Heart left ventricle (tissue), 16 donors: ENCODE results near the gene STRN4. TPM values are rescaled to one million over a fixed set of nuclear protein-coding genes. Genes with fewer than 3 reads are reported as not detected.
A peak's percentile ranks its signal among the peaks of the same experiment; 100 is the strongest.
"Not testable (repeated sequence)": the region's sequence is repeated elsewhere in the genome, so short reads cannot be mapped to it uniquely, and the experiment has no call there.

Experiments used
- ATAC-seq, 4 donors: fragments of 200-7000 bp; cut with Tn5 transposase; one replicate each; pipeline ENCODE4 v1.9.1; 2020 to 2022; ENCODE audit warnings: moderate library complexity in 4 of 4, mild to moderate bottlenecking in 3 of 4, moderate number of reproducible peaks in 1 of 4
- DNase-seq, 5 donors: peaks; one replicate each; pipeline ENCODE4 v3.0.0-alpha.2; 2020
- H3K27ac ChIP-seq, 12 donors: fragments of 200-600 bp; sonication (generic) in 4 of 12; one replicate each; pipeline versions ENCODE4 v1.5.0 to v1.8.0; 2016 to 2022; ENCODE audit warnings: mild to moderate bottlenecking in 2 of 12
- H3K27me3 ChIP-seq, 9 donors: fragments of 200-600 bp; sonication (generic) in 2 of 9; one replicate each; pipeline versions ENCODE4 v1.5.1 to v1.8.0; 2016 to 2022; ENCODE audit warnings: mild to moderate bottlenecking in 3 of 9
- H3K36me3 ChIP-seq, 9 donors: fragments of 200-600 bp; sonication (generic) in 2 of 9; one replicate each; pipeline versions ENCODE4 v1.5.0 to v1.8.0; 2018 to 2022; ENCODE audit warnings: mild to moderate bottlenecking in 2 of 9
- H3K4me1 ChIP-seq, 12 donors: fragments of 200-600 bp; sonication (generic) in 4 of 12; one replicate each; pipeline versions ENCODE4 v1.5.0 to v1.8.0; 2016 to 2022; ENCODE audit warnings: mild to moderate bottlenecking in 3 of 12
- H3K4me3 ChIP-seq, 12 donors: fragments of 200-600 bp; sonication (generic) in 4 of 12; one replicate each; pipeline versions ENCODE4 v1.5.0 to v1.8.0; 2017 to 2022; ENCODE audit warnings: mild to moderate bottlenecking in 9 of 12, moderate library complexity in 4 of 12
- H3K9me3 ChIP-seq, 12 donors: fragments of 200-600 bp; sonication (generic) in 4 of 12; one replicate each; pipeline versions ENCODE4 v1.5.0 to v1.8.0; 2016 to 2022; ENCODE audit warnings: mild to moderate bottlenecking in 1 of 12
- POLR2A ChIP-seq, 2 donors: fragments of 450-650 bp; IDR thresholded peaks; one replicate each; pipeline ENCODE4 v1.6.1; 2017; ENCODE audit warnings: antibody characterized with exemption in 2 of 2, mild to moderate bottlenecking in 2 of 2, moderate library complexity in 2 of 2
- WGBS, 4 donors: extraction: QIAGEN DNeasy Blood & Tissue Kit in 2 of 4; methylation state at CpG; one replicate each; pipeline versions ENCODE4 v1.1.5 to v1.1.7; 2013 to 2018; 5-methylcytosine and 5-hydroxymethylcytosine counted together
- intact Hi-C, 10 donors: fragments of 100-400 bp; cut with DNase I; formaldehyde crosslinking; loops; one replicate each; pipeline versions ENCODE4 v1.11.1 to v1.14.2; 2022
- polyA plus RNA-seq, 2 donors: library from polyadenylated mRNA; stranded (reverse); fragments of 200-250 nt; gene quantifications; one replicate each; pipeline ENCODE4 v1.2.3, GENCODE V29; 2013
- total RNA-seq, 9 donors: library from RNA; depleted of rRNA in 2 of 9; stranded (reverse); fragments of >200 nt in 2 of 9; fragmentation: NEBNext Ultra II Directional in 3 of 9; extraction: Animal tissue kit (Norgen Biotek cat#: 25700) in 3 of 9; gene quantifications; one replicate each; pipeline versions ENCODE4 v1.1.0 to v1.2.4, GENCODE V29; 2016 to 2023
- TF ChIP-seq, protein P1 (sequence below), 12 donors: fragments of 200-600 bp; sonication (generic) in 4 of 12; IDR thresholded peaks; one replicate each; pipeline versions ENCODE4 v1.5.0 to v1.8.0; 2018 to 2022; ENCODE audit warnings: antibody characterized with exemption in 12 of 12, mild to moderate bottlenecking in 5 of 12
- donor health status: ischemic (EF 13 %, LVEDD 7.1; RV severe dilation, severe dysfunction).
- donor health status: healthy with polysubstance abuse.
- donor health status: DM: no; HTN: yes; CAD: no.
- donor health status: DM: no; HTN: no; CAD: no.
- donor health status: ischemic (EF 25% LVEDD 6.9; RV normal size, moderate dysfunction).
- donor health status: ischemic (EF 25% LVEDD 5.7; RV mildly dilated, moderate dysfunction).
- donor health status: healthy.
- donor health status: DM: yes; HTN: yes; CAD: no.
- donor health status: ischemic (EF 35%, LVEDD 5.7; RV mildly dilated, moderate dysfunction).
- donor health status: nonischemic (EF 11% LVEDD 7.7; RV severe dilation, severe dysfunction).
- donor health status: DM: yes; HTN: yes; CAD: no.
- donor health status: PGD.
- donor health status: ischemic (EF 29% LVEDD 5.4; RV normal size, mild dysfunction).
- donor health status: nonischemic (EF 23%, LVEDD 6.1; RV moderate dilation, normal function).

The STRN4 gene
- total and polyA plus RNA-seq, 11 donors = 41.0 to 93.6 (median 53.7) TPM

DNA sequence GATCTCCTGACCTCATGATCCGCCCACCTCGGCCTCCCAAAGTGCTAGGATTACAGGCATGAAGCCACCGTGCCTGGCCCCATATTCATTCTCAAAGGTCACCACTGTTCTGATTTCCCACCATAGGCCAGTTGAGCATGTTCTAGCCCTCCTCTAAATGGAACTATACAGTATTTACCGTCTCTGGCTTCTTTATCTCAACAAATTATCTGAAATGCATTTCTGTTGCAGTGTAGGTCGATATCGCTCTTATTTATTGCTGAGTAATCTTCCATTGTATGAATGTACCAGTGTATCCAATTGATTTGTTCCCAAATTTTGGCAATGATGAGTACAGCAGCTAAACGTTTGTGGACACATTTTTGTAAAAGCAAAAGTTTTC lies 26.8 kb upstream of the STRN4 start:
- no peak for TF ChIP-seq POLR2A (IDR thresholded peaks at IDR 0.05)
- TF ChIP-seq, protein P1, sequence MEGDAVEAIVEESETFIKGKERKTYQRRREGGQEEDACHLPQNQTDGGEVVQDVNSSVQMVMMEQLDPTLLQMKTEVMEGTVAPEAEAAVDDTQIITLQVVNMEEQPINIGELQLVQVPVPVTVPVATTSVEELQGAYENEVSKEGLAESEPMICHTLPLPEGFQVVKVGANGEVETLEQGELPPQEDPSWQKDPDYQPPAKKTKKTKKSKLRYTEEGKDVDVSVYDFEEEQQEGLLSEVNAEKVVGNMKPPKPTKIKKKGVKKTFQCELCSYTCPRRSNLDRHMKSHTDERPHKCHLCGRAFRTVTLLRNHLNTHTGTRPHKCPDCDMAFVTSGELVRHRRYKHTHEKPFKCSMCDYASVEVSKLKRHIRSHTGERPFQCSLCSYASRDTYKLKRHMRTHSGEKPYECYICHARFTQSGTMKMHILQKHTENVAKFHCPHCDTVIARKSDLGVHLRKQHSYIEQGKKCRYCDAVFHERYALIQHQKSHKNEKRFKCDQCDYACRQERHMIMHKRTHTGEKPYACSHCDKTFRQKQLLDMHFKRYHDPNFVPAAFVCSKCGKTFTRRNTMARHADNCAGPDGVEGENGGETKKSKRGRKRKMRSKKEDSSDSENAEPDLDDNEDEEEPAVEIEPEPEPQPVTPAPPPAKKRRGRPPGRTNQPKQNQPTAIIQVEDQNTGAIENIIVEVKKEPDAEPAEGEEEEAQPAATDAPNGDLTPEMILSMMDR (IDR thresholded peaks at IDR 0.05) = no peak
- intact Hi-C loops = loop anchor here in 1 of 10 donors (5.0 kb wide), 1 partner anchor 59 kb away; no protein-coding TSS in a partner anchor
- Histone ChIP-seq H3K27me3 (no peaks in the 10 kb centered on the region), H3K9me3 (no peaks in the 10 kb centered on the region), H3K27ac (no peak overlapping the region), H3K36me3 (peaks cover 0 to 33% (median 22%) of the 10 kb centered on the region in 9 donors), H3K4me3 (no peak overlapping the region), H3K4me1 (peaks cover 0 to 12% (median 0%) of the 10 kb centered on the region in 12 donors)
- DNase-seq (no peak), ATAC-seq (no peak)
- 78 to 86% (median 81%) methylated on average over 7 of the region's 7 CpGs for WGBS, 4 donors

DNA sequence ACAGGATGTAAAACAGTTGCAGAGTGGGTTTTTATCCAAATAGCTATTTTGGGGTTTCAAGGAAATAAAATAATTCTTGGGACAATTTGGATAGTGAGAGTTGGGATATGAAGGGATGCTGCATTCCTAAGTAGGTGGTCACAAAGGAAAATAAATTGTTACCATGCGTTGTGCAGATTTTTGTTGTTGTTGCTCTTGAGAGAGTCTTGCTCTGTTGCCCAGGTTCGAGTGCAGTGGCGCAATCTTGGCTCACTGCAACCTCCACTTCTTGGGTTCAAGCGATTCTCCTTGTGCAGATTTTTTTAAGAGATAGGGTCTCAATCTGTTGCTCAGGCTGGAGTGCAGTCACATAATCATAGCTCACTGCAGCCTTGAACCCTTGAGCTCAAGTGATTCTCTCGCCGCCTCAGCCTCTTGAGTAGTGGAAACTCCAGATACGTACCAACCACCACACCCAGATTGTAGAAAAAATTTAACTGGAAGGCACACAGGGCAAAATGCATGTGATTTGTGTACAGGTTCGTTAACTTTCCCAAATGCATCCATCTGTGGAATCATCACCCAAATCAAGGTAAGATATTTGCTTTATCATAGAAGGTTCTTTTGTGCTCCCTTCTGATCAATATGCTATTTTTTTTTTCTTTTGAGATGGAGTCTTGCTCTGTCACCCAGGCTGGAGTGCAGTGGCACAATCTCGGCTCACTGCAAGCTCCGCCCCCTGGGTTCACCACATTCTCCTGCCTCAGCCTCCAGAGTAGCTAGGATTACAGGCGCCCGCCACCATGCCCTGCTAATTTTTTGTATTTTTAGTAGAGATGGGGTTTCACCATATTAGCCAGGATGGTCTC lies 26.1 kb upstream of the STRN4 start:
- Histone ChIP-seq H3K27me3 (no peaks in the 10 kb centered on the region), H3K27ac (no peak overlapping the region), H3K4me1 (peaks cover 0 to 12% (median 0%) of the 10 kb centered on the region in 12 donors), H3K9me3 (no peaks in the 10 kb centered on the region), H3K36me3 (peaks cover 0 to 30% (median 20%) of the 10 kb centered on the region in 9 donors), H3K4me3 (no peak overlapping the region)
- 79 to 88% (median 84%) methylated on average over 11 to 12 of the region's 12 CpGs for WGBS, 4 donors
- DNase-seq (no peak), ATAC-seq (no peak)
- TF ChIP-seq, protein P1 (IDR thresholded peaks at IDR 0.05) = no peak
- TF ChIP-seq POLR2A (IDR thresholded peaks at IDR 0.05) = no peak
- intact Hi-C loops = loop anchor here in 1 of 10 donors (5.0 kb wide), 1 partner anchor 60 kb away; no protein-coding TSS in a partner anchor

DNA sequence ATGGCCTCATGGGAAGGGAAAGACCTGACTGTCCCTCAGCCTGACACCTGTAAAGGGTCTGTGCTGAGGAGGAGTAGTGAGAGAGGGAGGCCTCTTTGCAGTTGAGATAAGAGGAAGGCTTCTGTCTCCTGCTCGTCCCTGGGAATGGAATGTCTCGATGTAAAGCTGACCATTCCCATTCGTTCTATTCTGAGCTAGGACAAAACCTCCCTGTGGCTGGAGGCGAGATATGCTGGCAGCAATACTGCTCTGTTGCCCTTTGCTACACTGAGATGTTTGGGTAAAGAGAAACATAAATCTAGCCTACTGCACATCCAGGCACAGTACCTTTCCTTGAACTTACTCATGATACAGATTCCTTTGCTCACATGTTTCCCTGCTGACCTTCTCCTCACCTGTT lies 22.5 kb upstream of the STRN4 start:
- 35 to 45% (median 36%) methylated on average over 4 of the region's 4 CpGs for WGBS, 4 donors
- not testable (repeated sequence) for H3K36me3 ChIP-seq, H3K9me3 ChIP-seq, H3K4me3 ChIP-seq, H3K27me3 ChIP-seq, DNase-seq, ATAC-seq
- intact Hi-C loops = loop anchor here in 2 of 10 donors (10.0 kb wide), 1 partner anchor 226 kb away; no protein-coding TSS in a partner anchor
- H3K27ac ChIP-seq = peak overlapping the region in 11 of 12 donors; percentile 14 to 74 (median 64)
- peaks cover 0 to 20% (median 0%) of the 10 kb centered on the region in 12 donors for H3K4me1 ChIP-seq

DNA sequence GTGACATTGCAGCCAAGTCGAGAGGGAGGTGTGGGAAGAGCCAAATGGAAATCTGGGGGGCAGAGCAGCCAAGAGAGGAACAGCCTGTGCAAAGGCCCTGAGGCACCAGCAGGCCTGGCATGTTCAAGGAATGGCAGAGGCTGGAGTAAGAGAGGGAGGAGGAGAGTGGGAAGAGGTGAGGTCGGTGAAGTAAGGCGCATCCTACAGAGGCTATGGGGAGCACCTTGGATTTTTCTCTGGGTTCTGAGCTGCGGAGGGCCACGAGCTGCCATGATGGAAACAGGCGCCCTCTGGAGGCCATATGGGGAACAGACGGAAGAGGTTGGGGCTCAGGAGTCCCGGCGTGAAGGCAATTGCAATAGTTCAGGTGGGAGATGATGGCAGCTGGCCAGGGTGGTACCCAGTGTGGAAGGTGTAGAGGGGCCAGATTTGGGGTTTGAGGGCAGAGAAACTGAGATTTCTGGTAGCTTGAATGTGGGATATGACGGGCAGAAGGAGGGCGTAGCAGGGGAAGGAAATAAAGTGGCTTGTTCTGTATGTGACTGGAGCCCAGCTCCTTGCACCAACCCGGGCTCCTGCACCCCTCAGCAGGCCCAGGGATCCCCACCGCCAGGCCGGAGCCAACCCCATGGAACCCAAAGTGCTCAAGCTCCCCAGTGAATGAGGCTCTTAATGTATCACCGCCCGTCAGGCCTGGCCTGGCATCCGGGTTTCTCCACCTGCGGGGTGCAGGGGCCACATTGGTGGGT lies 20.5 kb upstream of the STRN4 start:
- Histone ChIP-seq H3K9me3 (no peaks in the 10 kb centered on the region), H3K27ac (no peak overlapping the region), H3K4me1 (peaks cover 0 to 20% (median 0%) of the 10 kb centered on the region in 12 donors), H3K4me3 (no peak overlapping the region), H3K36me3 (no peaks in the 10 kb centered on the region), H3K27me3 (no peaks in the 10 kb centered on the region)
- ATAC-seq (peak in 2 of 4 donors; percentile 45 to 55), DNase-seq (peak in 2 of 5 donors; percentile 29 to 70)
- intact Hi-C loops = loop anchor here in 2 of 10 donors (10.0 kb wide), 1 partner anchor 228 kb away; no protein-coding TSS in a partner anchor
- no peak for TF ChIP-seq POLR2A (IDR thresholded peaks at IDR 0.05)
- TF ChIP-seq, protein P1 (IDR thresholded peaks at IDR 0.05) = peak; percentile 40 to 68 (median 56)
- WGBS, 4 donors = 56 to 63% (median 60%) methylated on average over 17 to 18 of the region's 18 CpGs
